Lower leg skin (tissue), 3 donors: ENCODE data around the gene ACAA1.

Experiments used
- CTCF ChIP-seq, 3 donors: fragments of 450-650 bp; IDR thresholded peaks; one replicate each; pipeline ENCODE4 v1.5.1; 2016; ENCODE audit warnings: antibody characterized with exemption in 3 of 3, mild to moderate bottlenecking in 3 of 3, moderate library complexity in 2 of 3
- POLR2A ChIP-seq, 2 donors: fragments of 450-650 bp; IDR thresholded peaks; one replicate each; pipeline ENCODE4 v1.6.1; 2016 to 2017; ENCODE audit warnings: antibody characterized with exemption in 2 of 2, mild to moderate bottlenecking in 1 of 2, moderate library complexity in 1 of 2

- TF ChIP-seq CTCF (IDR thresholded peaks at IDR 0.05) (no peak), POLR2A (IDR thresholded peaks at IDR 0.05) (no peak)
These were observed 21.5 kb upstream of the ACAA1 start for GRCh38 chr3:38158472-38158871.
